A549 (cell line): ENCODE measurements around the gene SS18L1. TPM values are rescaled to one million over a fixed set of nuclear protein-coding genes. Genes with fewer than 3 reads are reported as not detected.

ENCODE experiments used
- ATAC-seq, 2 experiments: fragments of 200-7000 bp in 1 of 2; fragments of >200 bp in 1 of 2; cut with Nextera tagmentation in 1 of 2; cut with Tn5 transposase in 1 of 2; 3 replicates each; pipeline versions ENCODE4 v1.8.0 to v1.9.1; 2018 to 2020; ENCODE audit warnings: mild to moderate bottlenecking in 1 of 2, moderate library complexity in 1 of 2
- CTCF ChIA-PET: fragments of 300-600 bp; sonication (Branson Sonifier 250); formaldehyde crosslinking; extraction: SDS; loops from one replicate; lab custom pipeline; 2021; ENCODE audit warnings: antibody characterized with exemption, inconsistent platforms; lab: Yijun Ruan, JAX
- POLR2A ChIA-PET: fragments of 350-600 bp; formaldehyde crosslinking; extraction: SDS; loops from one replicate; lab custom pipeline; 2021; ENCODE audit warnings: antibody characterized with exemption, inconsistent platforms; lab: Yijun Ruan, JAX
- DNase-seq, 2 experiments: peaks; one replicate each; pipeline versions ENCODE4 v3.0.0 to v3.0.0-alpha.2; 2011 to 2016; ENCODE audit warnings: low read depth in 1 of 2, low spot score in 1 of 2
- FAIRE-seq: peaks from 2 replicates; lab custom pipeline; 2011; peaks lifted over from hg19 to GRCh38; lab: Jason Lieb, UNC
- H3K27ac ChIP-seq, 2 experiments: fragments of >200 bp; sonication (Bioruptor Twin); formaldehyde crosslinking; 3 replicates each; pipeline ENCODE4 v1.5.1; 2016 to 2017
- H3K4me1 ChIP-seq: fragments of >200 bp; sonication (Bioruptor Twin); formaldehyde crosslinking; 3 replicates; pipeline ENCODE4 v1.6.1; 2016
- H3K4me2 ChIP-seq: fragments of >200 bp; sonication (Bioruptor Twin); formaldehyde crosslinking; 3 replicates; pipeline ENCODE4 v1.6.1; 2016
- H3K4me3 ChIP-seq: fragments of >200 bp; sonication (Bioruptor Twin); formaldehyde crosslinking; 3 replicates; pipeline ENCODE4 v1.5.1; 2016
- H3K9me3 ChIP-seq: fragments of >200 bp; sonication (Bioruptor Twin); formaldehyde crosslinking; 3 replicates; pipeline ENCODE4 v1.6.1; 2016
- CBX2 ChIP-seq: fragments of 200-600 bp; sonication (generic); IDR thresholded peaks from 2 replicates; pipeline ENCODE4 v1.6.1; 2016; ENCODE audit warnings: low read depth, mild to moderate bottlenecking, borderline replicate concordance
- CBX8 ChIP-seq: fragments of 200-600 bp; sonication (generic); IDR thresholded peaks from 2 replicates; pipeline ENCODE4 v1.6.1; 2016
- CEBPB ChIP-seq, 2 experiments: fragments of >200 bp in 1 of 2; sonication (Bioruptor Twin) in 1 of 2; formaldehyde crosslinking in 1 of 2; IDR thresholded peaks; 2 replicates each; pipeline ENCODE4 v1.6.1; 2012 to 2016
- CHD2 ChIP-seq: fragments of 150-350 bp; IDR thresholded peaks from 2 replicates; pipeline ENCODE4 v1.6.1; 2014; ENCODE audit warnings: low read length; ENCODE audit not compliant: partially characterized antibody
- CHD4 ChIP-seq: fragments of 200-600 bp; sonication (generic); IDR thresholded peaks from 2 replicates; pipeline ENCODE4 v1.6.1; 2016; ENCODE audit warnings: antibody characterized with exemption, mild to moderate bottlenecking, borderline replicate concordance
- EP300 ChIP-seq, 2 experiments: fragments of >200 bp; sonication (Bioruptor Twin); formaldehyde crosslinking; IDR thresholded peaks; 2 replicates in 1 of 2; 3 replicates in 1 of 2; pipeline ENCODE4 v1.6.1; 2016 to 2017
- FOSL2 ChIP-seq, 2 experiments: fragments of 450-650 bp in 1 of 2; fragments of >200 bp in 1 of 2; sonication (Bioruptor Twin) in 1 of 2; formaldehyde crosslinking; IDR thresholded peaks; 2 replicates each; pipeline versions ENCODE4 v1.5.0 to v1.6.1; 2016 to 2020; ENCODE audit warnings: mild to moderate bottlenecking in 1 of 2, moderate library complexity in 1 of 2
- FOXS1 ChIP-seq: fragments of 250-450 bp; sonication (Bioruptor Pico); IDR thresholded peaks from 2 replicates; pipeline ENCODE4 v1.5.0; 2020; ENCODE audit warnings: mild to moderate bottlenecking, moderate library complexity
- HDAC2 ChIP-seq: fragments of 200-600 bp; sonication (generic); IDR thresholded peaks from 2 replicates; pipeline ENCODE4 v1.6.1; 2016
- HEYL ChIP-seq: fragments of 250-450 bp; sonication (Bioruptor Pico); IDR thresholded peaks from 2 replicates; pipeline ENCODE4 v1.8.0; 2021; ENCODE audit warnings: mild to moderate bottlenecking, moderate library complexity
- HOXA7 ChIP-seq: fragments of 250-450 bp; sonication (Bioruptor Pico); IDR thresholded peaks from 2 replicates; pipeline ENCODE4 v1.5.0; 2020; ENCODE audit warnings: mild to moderate bottlenecking, moderate library complexity
- HOXB13 ChIP-seq: fragments of 250-450 bp; sonication (Bioruptor Pico); IDR thresholded peaks from 2 replicates; pipeline ENCODE4 v1.5.0; 2020; ENCODE audit warnings: low read depth, mild to moderate bottlenecking, moderate library complexity
- JUNB ChIP-seq: fragments of >200 bp; sonication (Bioruptor Twin); formaldehyde crosslinking; IDR thresholded peaks from 2 replicates; pipeline ENCODE4 v1.6.1; 2016
- KDM5A ChIP-seq: fragments of 200-600 bp; sonication (generic); IDR thresholded peaks from 2 replicates; pipeline ENCODE4 v1.6.1; 2016; ENCODE audit warnings: antibody characterized with exemption, mild to moderate bottlenecking
- MAX ChIP-seq: IDR thresholded peaks from 2 replicates; pipeline ENCODE4 v1.6.1; 2012
- NFE2L2 ChIP-seq: fragments of 150-350 bp; conservative IDR thresholded peaks from 2 replicates; pipeline ENCODE4 v1.6.1; 2014; ENCODE audit warnings: low read length
- NPAS2 ChIP-seq: fragments of 250-450 bp; sonication (Bioruptor Pico); IDR thresholded peaks from 2 replicates; pipeline ENCODE4 v1.8.0; 2022; ENCODE audit warnings: mild to moderate bottlenecking, moderate library complexity, borderline replicate concordance
- PHF8 ChIP-seq: fragments of 200-600 bp; sonication (generic); IDR thresholded peaks from 2 replicates; pipeline ENCODE4 v1.6.1; 2016; ENCODE audit warnings: low read depth, mild to moderate bottlenecking, antibody characterized with exemption, moderate library complexity, borderline replicate concordance
- RAD21 ChIP-seq, 2 experiments: fragments of >200 bp in 1 of 2; sonication (Bioruptor Twin) in 1 of 2; formaldehyde crosslinking in 1 of 2; IDR thresholded peaks in 1 of 2; conservative IDR thresholded peaks in 1 of 2; 2 replicates in 1 of 2; 3 replicates in 1 of 2; pipeline ENCODE4 v1.6.1; 2012 to 2018; ENCODE audit warnings: inconsistent platforms in 1 of 2
- RFX5 ChIP-seq: fragments of 450-650 bp; IDR thresholded peaks from 2 replicates; pipeline ENCODE4 v1.7.1; 2014; ENCODE audit warnings: antibody characterized with exemption, mild to moderate bottlenecking, moderate library complexity
- RNF2 ChIP-seq: fragments of 200-600 bp; sonication (generic); IDR thresholded peaks from 2 replicates; pipeline ENCODE4 v1.6.1; 2016; ENCODE audit warnings: low read depth, mild to moderate bottlenecking, antibody characterized with exemption, moderate library complexity, borderline replicate concordance
- TP53 ChIP-seq: fragments of 250-450 bp; sonication (Bioruptor Pico); IDR thresholded peaks from 2 replicates; pipeline ENCODE4 v1.5.0; 2021; ENCODE audit warnings: mild to moderate bottlenecking, moderate library complexity
- ZC3H11A ChIP-seq: fragments of 450-650 bp; IDR thresholded peaks from 2 replicates; pipeline ENCODE4 v1.6.1; 2014; ENCODE audit warnings: antibody characterized with exemption, mild to moderate bottlenecking
- ZFP36 ChIP-seq: fragments of 450-650 bp; IDR thresholded peaks from 2 replicates; pipeline ENCODE4 v1.6.1; 2014; ENCODE audit warnings: borderline replicate concordance; ENCODE audit not compliant: partially characterized antibody
- ZNF302 ChIP-seq: fragments of 250-450 bp; sonication (Bioruptor Pico); IDR thresholded peaks from 2 replicates; pipeline ENCODE4 v1.9.0; 2021; ENCODE audit warnings: inconsistent platforms, mild to moderate bottlenecking, moderate library complexity
- ZSCAN20 ChIP-seq: fragments of 250-450 bp; sonication (Bioruptor Pico); IDR thresholded peaks from 2 replicates; pipeline ENCODE4 v1.8.0; 2022; ENCODE audit warnings: mild to moderate bottlenecking, moderate library complexity
- WGBS: methylation state at CpG from one replicate; pipeline ENCODE4 v1.1.6; 2017; ENCODE audit errors: missing lambda C conversion rate; 5-methylcytosine and 5-hydroxymethylcytosine counted together
- polyA plus RNA-seq, 4 experiments: library from polyadenylated mRNA; depleted of rRNA in 3 of 4; stranded (reverse); fragments of >200 nt; fragmentation: RNase III in 1 of 4; extraction: RNeasy Plus Mini Kit Qiagen cat#74134 plus additional on column Dnase treatment in 1 of 4; gene quantifications; 2 replicates in 3 of 4; 3 replicates in 1 of 4; pipeline ENCODE4 v1.2.3, GENCODE V29; 2011 to 2017
- TF ChIP-seq, protein P1 (sequence below): fragments of 450-650 bp; IDR thresholded peaks from 2 replicates; pipeline ENCODE4 v1.6.1; 2014; ENCODE audit warnings: antibody characterized with exemption
- TF ChIP-seq, protein P2 (sequence below): fragments of 150-350 bp; IDR thresholded peaks from 2 replicates; pipeline ENCODE4 v1.6.1; 2014; ENCODE audit warnings: low read depth, mild to moderate bottlenecking, low read length

SS18L1 gene
- polyA plus RNA-seq, 2 of the 4 experiments (the other 2 are of a cell fraction), result 7.4 to 13.1 TPM

- POLR2A ChIA-PET, result no interaction called here
- Histone ChIP-seq H3K4me3 (no peak overlapping the region), H3K4me1 (peaks cover 6% of the 10 kb centered on the region; the same call in 2 of the 3 replicates), H3K27ac (no peak overlapping the region), H3K9me3 (no peaks in the 10 kb centered on the region)
- CTCF ChIA-PET, result no interaction called here
- WGBS, result 91% methylated on average over 19 of the region's 19 CpGs
- no peak for TF ChIP-seq HEYL (CRISPR knock-in tag)
- no peak for TF ChIP-seq TP53 (CRISPR knock-in tag)
- TF ChIP-seq RFX5, result no peak
- TF ChIP-seq RAD21 (conservative IDR thresholded peaks at IDR 0.05 in 1 of 2, IDR thresholded peaks at IDR 0.05 in 1 of 2), result no peak
- no peak for TF ChIP-seq FOXS1 (CRISPR knock-in tag)
- TF ChIP-seq ZSCAN20 (CRISPR knock-in tag), result no peak
- no peak for TF ChIP-seq ZNF302 (CRISPR knock-in tag)
- no peak for TF ChIP-seq FOSL2 (IDR thresholded peaks at IDR 0.05)
- no peak for TF ChIP-seq FOSL2 (CRISPR knock-in tag; IDR thresholded peaks at IDR 0.05)
- TF ChIP-seq CHD4, result no peak
- TF ChIP-seq, protein P1, sequence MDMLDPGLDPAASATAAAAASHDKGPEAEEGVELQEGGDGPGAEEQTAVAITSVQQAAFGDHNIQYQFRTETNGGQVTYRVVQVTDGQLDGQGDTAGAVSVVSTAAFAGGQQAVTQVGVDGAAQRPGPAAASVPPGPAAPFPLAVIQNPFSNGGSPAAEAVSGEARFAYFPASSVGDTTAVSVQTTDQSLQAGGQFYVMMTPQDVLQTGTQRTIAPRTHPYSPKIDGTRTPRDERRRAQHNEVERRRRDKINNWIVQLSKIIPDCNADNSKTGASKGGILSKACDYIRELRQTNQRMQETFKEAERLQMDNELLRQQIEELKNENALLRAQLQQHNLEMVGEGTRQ, result no peak
- TF ChIP-seq CEBPB (IDR thresholded peaks at IDR 0.05), result no peak
- TF ChIP-seq, protein P2, sequence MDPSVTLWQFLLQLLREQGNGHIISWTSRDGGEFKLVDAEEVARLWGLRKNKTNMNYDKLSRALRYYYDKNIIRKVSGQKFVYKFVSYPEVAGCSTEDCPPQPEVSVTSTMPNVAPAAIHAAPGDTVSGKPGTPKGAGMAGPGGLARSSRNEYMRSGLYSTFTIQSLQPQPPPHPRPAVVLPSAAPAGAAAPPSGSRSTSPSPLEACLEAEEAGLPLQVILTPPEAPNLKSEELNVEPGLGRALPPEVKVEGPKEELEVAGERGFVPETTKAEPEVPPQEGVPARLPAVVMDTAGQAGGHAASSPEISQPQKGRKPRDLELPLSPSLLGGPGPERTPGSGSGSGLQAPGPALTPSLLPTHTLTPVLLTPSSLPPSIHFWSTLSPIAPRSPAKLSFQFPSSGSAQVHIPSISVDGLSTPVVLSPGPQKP, result no peak
- no peak for TF ChIP-seq CHD2
- TF ChIP-seq ZFP36, result no peak
- TF ChIP-seq, all 56 proteins: peak for 0
- no peak for DNase-seq
- no peak overlapping the region for H3K4me2 ChIP-seq
- no peak for FAIRE-seq
- ATAC-seq, result no peak
Observed at GRCh38 chr20:62178316-62179161, 35.0 kb downstream of the SS18L1 start.

DNA sequence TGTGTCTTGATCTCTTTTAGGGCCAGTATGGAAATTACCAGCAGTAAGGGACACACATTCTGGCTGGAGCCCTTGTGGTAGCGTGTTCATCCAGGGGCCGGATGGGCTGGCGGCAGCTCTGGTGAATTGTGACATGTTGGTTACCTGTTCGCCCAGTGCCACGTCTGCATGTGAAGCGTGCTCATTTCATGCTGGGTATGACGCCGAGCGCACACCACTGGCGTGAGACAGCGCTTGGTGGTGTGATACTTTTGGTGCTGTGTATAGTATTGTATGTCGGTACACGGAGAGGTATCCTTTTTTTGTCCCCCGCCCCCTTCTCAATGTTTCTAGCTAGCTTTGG lies 35.6 kb downstream of the SS18L1 start:
- FAIRE-seq (no peak), DNase-seq (no peak), ATAC-seq (no peak)
- Histone ChIP-seq H3K27ac (no peak overlapping the region), H3K4me2 (no peak overlapping the region), H3K9me3 (no peaks in the 10 kb centered on the region), H3K4me3 (no peak overlapping the region), H3K4me1 (peaks cover 10% of the 10 kb centered on the region; the same call in 2 of the 3 replicates)
- ChIA-PET CTCF (no interaction called here), POLR2A (no interaction called here)
- TF ChIP-seq MAX, result no peak
- TF ChIP-seq RNF2, result no peak
- no peak for TF ChIP-seq CBX8
- no peak for TF ChIP-seq PHF8
- no peak for TF ChIP-seq FOSL2 (IDR thresholded peaks at IDR 0.05)
- TF ChIP-seq FOSL2 (CRISPR knock-in tag; IDR thresholded peaks at IDR 0.05), result no peak
- no peak for TF ChIP-seq HDAC2
- TF ChIP-seq EP300 (IDR thresholded peaks at IDR 0.05), result no peak
- no peak for TF ChIP-seq HOXA7 (CRISPR knock-in tag)
- no peak for TF ChIP-seq KDM5A
- no peak for TF ChIP-seq JUNB
- TF ChIP-seq CEBPB (IDR thresholded peaks at IDR 0.05), result no peak
- TF ChIP-seq NPAS2 (CRISPR knock-in tag), result no peak
- no peak for TF ChIP-seq HOXB13 (CRISPR knock-in tag)
- no peak for TF ChIP-seq ZFP36
- no peak for TF ChIP-seq CBX2
- TF ChIP-seq HEYL (CRISPR knock-in tag), result no peak
- TF ChIP-seq ZC3H11A, result no peak
- no peak for TF ChIP-seq NFE2L2
- 94% methylated on average over 14 of the region's 14 CpGs for WGBS
